ENCODE measurements around the gene LEF1. TPM values are rescaled to one million over a fixed set of nuclear protein-coding genes. Genes with fewer than 3 reads are reported as not detected.

The LEF1 gene
- polyA plus RNA-seq, 1 experiment, result 2.7 TPM

- ChIA-PET POLR2A (no interaction called here), CTCF (interaction anchor here (0.6 to 0.8 kb wide), 2 partner anchors 10 to 142 kb away, joined by 3 to 4 read pairs; no protein-coding TSS in a partner anchor)
- TF ChIP-seq CTCF (IDR thresholded peaks at IDR 0.05; ENCODE audit: insufficient read depth, low read depth, low read length), result no peak
- Histone ChIP-seq H3K4me3 (ENCODE audit: low read depth, low read length) (no peak overlapping the region), H3K36me3 (ENCODE audit: control insufficient read depth, insufficient read depth, low read length) (no peaks in the 10 kb centered on the region), H3K27me3 (ENCODE audit: control insufficient read depth, insufficient read depth, low read length) (peaks cover 34% of the 10 kb centered on the region)
- no peak for DNase-seq (ENCODE audit: low read depth)
Observed at GRCh38 chr4:108172231-108172752, 3.6 kb upstream of the LEF1 start.

DNA sequence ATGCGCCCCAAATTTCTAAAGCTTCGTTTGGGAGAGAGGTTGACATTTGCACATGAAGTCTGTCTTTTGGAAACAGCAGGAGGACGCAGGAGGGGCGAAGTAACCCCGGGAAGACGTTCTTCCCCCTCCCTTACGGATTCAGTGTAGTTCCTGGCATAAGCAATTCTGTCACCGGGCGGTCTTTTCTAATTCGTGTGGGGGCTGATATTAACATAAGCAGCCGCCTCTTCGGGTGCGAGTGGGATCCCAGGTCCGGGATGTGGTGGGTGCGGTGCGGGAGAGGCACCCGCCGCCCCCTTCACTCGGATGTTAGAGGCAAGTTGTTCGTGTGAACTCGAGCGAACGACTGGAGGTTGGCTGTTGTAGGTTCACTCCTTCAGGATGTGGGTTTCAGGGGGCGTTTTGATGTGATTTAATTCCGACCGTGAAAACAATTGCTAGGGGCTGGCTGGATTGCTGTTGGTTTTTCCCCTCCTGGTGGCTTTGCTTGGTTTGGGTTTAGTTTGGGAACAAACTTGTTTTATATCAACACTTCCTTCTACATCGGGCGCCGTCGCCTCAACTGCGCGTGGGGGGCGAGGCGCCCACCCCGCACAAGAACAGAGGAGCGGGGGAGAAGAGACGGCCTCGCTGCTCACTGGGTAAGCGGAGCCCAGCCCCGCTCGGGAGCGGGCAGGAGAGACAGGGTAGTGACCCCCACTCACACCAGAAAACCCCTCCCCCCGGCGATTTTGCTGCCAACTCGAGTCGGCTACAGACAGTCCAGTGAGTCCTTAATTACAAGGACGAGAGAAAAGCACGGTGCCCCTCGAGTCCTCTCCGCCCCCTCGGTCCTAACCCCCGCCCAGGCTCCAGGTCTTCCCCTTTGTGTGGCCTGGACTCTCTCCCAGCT lies 2.9 kb upstream of the LEF1 start:
- DNase-seq (ENCODE audit: low read depth), result no peak

DNA sequence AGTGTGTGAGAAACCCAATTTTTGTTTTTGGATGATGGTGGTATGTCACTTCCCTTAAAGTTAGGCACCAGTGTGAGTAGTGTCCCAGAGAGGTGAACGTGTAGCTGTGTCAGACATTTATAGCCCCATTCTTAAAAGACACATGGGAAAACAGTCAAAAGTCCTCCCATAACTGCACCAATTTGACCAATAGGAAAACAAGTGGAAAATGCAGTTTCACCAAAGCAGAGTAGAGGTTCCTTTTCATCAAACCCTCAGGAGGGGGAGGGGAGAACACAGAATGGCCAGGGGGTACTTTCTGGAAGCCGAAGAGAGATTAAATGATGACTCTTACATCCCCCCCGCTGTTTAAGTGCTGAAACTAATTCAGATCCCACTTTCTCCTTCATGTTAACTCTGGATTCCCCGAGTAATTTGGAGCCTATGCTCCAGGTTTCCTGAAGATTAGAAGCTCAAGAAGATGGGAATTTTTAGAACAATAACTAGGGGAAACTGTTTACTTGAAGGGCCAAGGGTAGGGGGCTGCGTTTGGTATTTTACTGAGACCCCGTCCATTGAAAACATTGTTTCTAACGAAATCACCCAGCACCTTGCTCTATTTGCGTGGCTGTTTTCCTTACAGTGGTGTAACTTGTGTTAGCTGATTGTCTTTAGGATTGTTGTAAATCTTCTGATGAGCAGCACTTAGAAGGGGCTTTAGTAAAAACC lies 2.1 kb upstream of the LEF1 start:
- no peaks in the 10 kb centered on the region for H3K36me3 ChIP-seq (ENCODE audit: control insufficient read depth, insufficient read depth, low read length)
- peaks cover 42% of the 10 kb centered on the region for H3K27me3 ChIP-seq (ENCODE audit: control insufficient read depth, insufficient read depth, low read length)
- DNase-seq (ENCODE audit: low read depth), result no peak
- ChIA-PET CTCF (interaction anchor here (1.0 kb wide), 1 partner anchor 15 kb away, joined by 3 read pairs; no protein-coding TSS in a partner anchor), POLR2A (no interaction called here)
- TF ChIP-seq CTCF (IDR thresholded peaks at IDR 0.05; ENCODE audit: insufficient read depth, low read depth, low read length), result no peak
- no peak overlapping the region for H3K4me3 ChIP-seq (ENCODE audit: low read depth, low read length)

More for the DNA sequence above, 2.9 kb upstream of the LEF1 start:
- Histone ChIP-seq H3K27me3 (ENCODE audit: control insufficient read depth, insufficient read depth, low read length) (peaks cover 36% of the 10 kb centered on the region), H3K36me3 (ENCODE audit: control insufficient read depth, insufficient read depth, low read length) (no peaks in the 10 kb centered on the region), H3K4me3 (ENCODE audit: low read depth, low read length) (no peak overlapping the region)
- CTCF ChIA-PET, result interaction anchor here (0.6 to 1.0 kb wide), 3 partner anchors 11 to 142 kb away, joined by 3 to 4 read pairs (median 3); no protein-coding TSS in a partner anchor
- TF ChIP-seq CTCF (IDR thresholded peaks at IDR 0.05; ENCODE audit: insufficient read depth, low read depth, low read length), result no peak
- POLR2A ChIA-PET, result no interaction called here

DNA sequence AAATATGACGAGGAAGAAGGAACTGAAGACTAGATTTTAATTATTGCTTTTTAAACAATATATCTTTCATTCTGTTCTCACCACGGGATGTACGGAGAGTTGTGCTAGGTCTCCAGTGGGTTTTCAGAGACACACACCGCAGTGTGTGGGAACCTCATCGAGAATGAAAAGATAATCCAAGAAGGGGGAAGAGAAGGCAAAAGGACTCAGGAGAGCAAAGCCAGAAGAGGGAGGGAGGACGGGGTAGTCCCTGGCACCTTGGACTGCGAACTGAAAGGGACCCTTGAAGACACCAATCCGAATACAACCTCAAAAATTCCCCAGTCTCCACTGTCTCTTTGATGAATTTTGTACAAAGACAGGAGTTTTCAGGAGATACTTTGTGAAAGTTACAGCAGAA lies 932 bp upstream of the LEF1 start:
- Histone ChIP-seq H3K4me3 (ENCODE audit: low read depth, low read length) (no peak overlapping the region), H3K36me3 (ENCODE audit: control insufficient read depth, insufficient read depth, low read length) (no peaks in the 10 kb centered on the region), H3K27me3 (ENCODE audit: control insufficient read depth, insufficient read depth, low read length) (peaks cover 46% of the 10 kb centered on the region)
- no peak for DNase-seq (ENCODE audit: low read depth)
- no peak for TF ChIP-seq CTCF (IDR thresholded peaks at IDR 0.05; ENCODE audit: insufficient read depth, low read depth, low read length)
- ChIA-PET CTCF (interaction anchor here (0.6 kb wide), 1 partner anchor 99 kb away, joined by 4 read pairs; no protein-coding TSS in a partner anchor), POLR2A (no interaction called here)

Measured in BJ (cell line).